GM12878 (cell line): ENCODE measurements around the gene PRKCE. TPM values are rescaled to one million over a fixed set of nuclear protein-coding genes. Genes with fewer than 3 reads are reported as not detected.

Source experiments
- ATAC-seq: fragments of 200-7000 bp; cut with Tn5 transposase; 3 replicates; pipeline ENCODE4 v1.9.1; 2020; ENCODE audit warnings: mild to moderate bottlenecking, moderate library complexity
- BruUV-seq: library from RNA; stranded (reverse); fragments of 400-500 nt; replicated peaks from 2 replicates; lab custom pipeline; 2021; lab: Mats Ljungman, UMichigan
- CTCF ChIA-PET: fragments of 300-600 bp; sonication (Branson Sonifier 250); formaldehyde crosslinking; extraction: SDS; loops from one replicate; lab custom pipeline; 2021; ENCODE audit warnings: inconsistent platforms; lab: Yijun Ruan, JAX
- POLR2A ChIA-PET: fragments of 350-600 bp; formaldehyde crosslinking; extraction: SDS; loops from one replicate; lab custom pipeline; 2021; ENCODE audit warnings: inconsistent platforms; lab: Charles Lee
- RAD21 ChIA-PET: fragments of 300-600 bp; sonication (Branson Sonifier 250); formaldehyde crosslinking; loops from one replicate; lab custom pipeline; 2023; ENCODE audit warnings: antibody characterized with exemption; ENCODE audit not compliant: unreplicated experiment; lab: Charles Lee
- SMC1A ChIA-PET: fragments of 300-600 bp; sonication (Branson Sonifier 250); formaldehyde crosslinking; loops from one replicate; lab custom pipeline; 2023; ENCODE audit not compliant: unreplicated experiment, uncharacterized antibody; lab: Charles Lee
- DNase-seq: peaks from one replicate; pipeline ENCODE4 v3.0.0-alpha.2; 2011; ENCODE audit warnings: low read depth, low spot score
- FAIRE-seq: peaks from 3 replicates; lab custom pipeline; 2011; peaks lifted over from hg19 to GRCh38; lab: Jason Lieb, UNC
- H2AFZ ChIP-seq: 2 replicates; pipeline ENCODE4 v1.6.0; 2011; ENCODE audit warnings: low read depth, low read length, control low read depth; ENCODE audit not compliant: control insufficient read depth
- H3K27ac ChIP-seq: 2 replicates; pipeline ENCODE4 v1.5.1; 2011; ENCODE audit warnings: control low read depth; ENCODE audit not compliant: control insufficient read depth, insufficient read depth
- H3K27me3 ChIP-seq, 2 experiments: replicated peaks in 1 of 2; 2 replicates each; pipeline versions ENCODE4 v1.6.0 to v1.6.1; 2011; ENCODE audit warnings: low read length in 1 of 2; ENCODE audit not compliant: control insufficient read depth in 2 of 2, insufficient read depth in 2 of 2
- H3K36me3 ChIP-seq, 2 experiments: 2 replicates each; pipeline ENCODE4 v1.5.1; 2011; ENCODE audit warnings: low read length in 1 of 2; ENCODE audit not compliant: control insufficient read depth in 2 of 2, insufficient read depth in 2 of 2
- H3K4me1 ChIP-seq: 2 replicates; pipeline ENCODE4 v1.6.1; 2011; ENCODE audit warnings: mild to moderate bottlenecking, low read length, moderate library complexity, mixed read lengths; ENCODE audit not compliant: control insufficient read depth, insufficient read depth
- H3K4me2 ChIP-seq: 2 replicates; pipeline ENCODE4 v1.6.0; 2011; ENCODE audit warnings: control low read depth; ENCODE audit not compliant: control insufficient read depth, insufficient read depth
- H3K4me3 ChIP-seq: fragments of 200-600 bp; sonication (generic); 2 replicates; pipeline ENCODE4 v1.5.1; 2016
- H3K79me2 ChIP-seq: 2 replicates; pipeline ENCODE4 v1.6.0; 2011; ENCODE audit warnings: low read length; ENCODE audit not compliant: control insufficient read depth, insufficient read depth
- H3K9ac ChIP-seq: 2 replicates; pipeline ENCODE4 v1.8.0; 2011; ENCODE audit warnings: low read length, control low read depth, mixed read lengths; ENCODE audit not compliant: control insufficient read depth, insufficient read depth
- H3K9me3 ChIP-seq: replicated peaks from 3 replicates; pipeline ENCODE4 v1.5.1; 2011; ENCODE audit warnings: mild to moderate bottlenecking, low read length; ENCODE audit not compliant: control insufficient read depth, insufficient read depth
- H4K20me1 ChIP-seq: 2 replicates; pipeline ENCODE4 v1.6.0; 2011; ENCODE audit not compliant: control insufficient read depth, insufficient read depth
- ATF2 ChIP-seq: IDR thresholded peaks from 2 replicates; pipeline ENCODE4 v1.6.1; 2012; ENCODE audit warnings: low read length, inconsistent platforms
- FOXK2 ChIP-seq: fragments of 450-650 bp; IDR thresholded peaks from 2 replicates; pipeline ENCODE4 v1.6.1; 2017; ENCODE audit warnings: mild to moderate bottlenecking, moderate library complexity
- HDAC2 ChIP-seq: fragments of 200-600 bp; sonication (generic); IDR thresholded peaks from 2 replicates; pipeline ENCODE4 v1.6.1; 2017
- HDGF ChIP-seq: fragments of 450-650 bp; IDR thresholded peaks from 2 replicates; pipeline ENCODE4 v1.6.1; 2016; ENCODE audit warnings: antibody characterized with exemption
- MYC ChIP-seq: IDR thresholded peaks from 2 replicates; pipeline ENCODE4 v1.6.1; 2011; ENCODE audit warnings: mild to moderate bottlenecking, low read length, moderate library complexity, inconsistent platforms; ENCODE audit not compliant: insufficient read depth, insufficient replicate concordance, insufficient read length, severe bottlenecking
- NFXL1 ChIP-seq: fragments of 450-650 bp; IDR thresholded peaks from 2 replicates; pipeline ENCODE4 v1.6.1; 2017; ENCODE audit warnings: antibody characterized with exemption, mild to moderate bottlenecking, borderline replicate concordance
- PRDM15 ChIP-seq: fragments of 450-650 bp; formaldehyde crosslinking; IDR thresholded peaks from 2 replicates; pipeline ENCODE4 v1.4.0; 2020; ENCODE audit warnings: mild to moderate bottlenecking, moderate library complexity
- RELA ChIP-seq: fragments of 450-650 bp; IDR thresholded peaks from 2 replicates; pipeline ENCODE4 v1.8.0; 2014; ENCODE audit warnings: borderline replicate concordance; ENCODE audit not compliant: partially characterized antibody
- REST ChIP-seq: IDR thresholded peaks from 2 replicates; pipeline ENCODE4 v1.6.1; 2012; ENCODE audit warnings: mild to moderate bottlenecking, low read depth, low read length
- SP1 ChIP-seq: IDR thresholded peaks from one replicate; pipeline ENCODE4 v1.6.1; 2011; ENCODE audit warnings: low read depth, low read length
- STAT3 ChIP-seq: IDR thresholded peaks from 2 replicates; pipeline ENCODE4 v1.6.1; 2011; ENCODE audit warnings: low read depth, low read length, improper control_type of control experiment
- SUZ12 ChIP-seq: fragments of 200-600 bp; sonication (generic); IDR thresholded peaks from one replicate; pipeline ENCODE4 v1.6.1; 2018; ENCODE audit warnings: antibody characterized with exemption, mild to moderate bottlenecking; ENCODE audit not compliant: unreplicated experiment
- YBX1 ChIP-seq: fragments of 450-650 bp; IDR thresholded peaks from 2 replicates; pipeline ENCODE4 v1.6.1; 2016; ENCODE audit warnings: antibody characterized with exemption
- ZNF384 ChIP-seq: IDR thresholded peaks from 2 replicates; pipeline ENCODE4 v1.6.1; 2012; ENCODE audit warnings: low read depth, mild to moderate bottlenecking, low read length, improper control_type of control experiment, borderline replicate concordance
- in situ Hi-C: fragments of 300-500 bp; cut with MboI; formaldehyde crosslinking; loops from 9 replicates; pipeline ENCODE4 v1.14.3; 2018; ENCODE audit warnings: mixed read lengths
- intact Hi-C: fragments of 100-400 bp; cut with micrococcal nuclease; formaldehyde crosslinking; loops from one replicate; pipeline ENCODE4 v1.14.2; 2022; ENCODE audit not compliant: unreplicated experiment
- polyA plus RNA-seq, 11 experiments: library from polyadenylated mRNA; depleted of rRNA in 4 of 11; unstranded in 6 of 11; stranded (reverse) in 5 of 11; fragments of >200 nt; fragmentation: Nextera tagmentation in 4 of 11; fragmentation: Illumina TruSeq in 1 of 11; extraction: Ambion mirVana in 4 of 11; extraction: Trizol in 1 of 11; gene quantifications; 1 replicate in 1 of 11; 2 replicates in 10 of 11; pipeline versions ENCODE4 v1.2.1 to v1.2.3, GENCODE V29; 2011 to 2016; ENCODE audit warnings: inconsistent platforms in 2 of 11, missing spikeins in 2 of 11, low read depth in 1 of 11
- total RNA-seq, 4 experiments: library from RNA; depleted of rRNA in 3 of 4; stranded (reverse); fragments of >200 nt in 3 of 4; fragmentation: Illumina TruSeq in 1 of 4; extraction: Trizol in 1 of 4; gene quantifications; 2 replicates each; pipeline versions ENCODE4 v1.2.1 to v1.2.3, GENCODE V29; 2013 to 2021

PRKCE gene
- total and polyA plus RNA-seq, 10 of the 15 experiments (the other 5 are each of a cell fraction or from before 2014, with no cell fraction given), result 2.6 to 28.2 (median 11.3) TPM

GRCh38 chr2:45706033-45706432, 54.6 kb downstream of the PRKCE start:
- ATAC-seq, result no peak
- H3K9me3 ChIP-seq, result peaks cover 2% of the 10 kb centered on the region; the same call in 1 of the 3 replicates
- no TSS peak for BruUV-seq
- no peak for DNase-seq
- ChIA-PET SMC1A (interaction anchor here (0.7 to 1.7 kb wide), 5 partner anchors 11 to 56 kb away, joined by 3 to 5 read pairs (median 4); no protein-coding TSS in a partner anchor), CTCF (interaction anchor here (0.6 to 1.2 kb wide), 2 partner anchors 9 to 22 kb away, joined by 3 read pairs; no protein-coding TSS in a partner anchor), RAD21 (no interaction called here), POLR2A (interaction anchor here (1.7 kb wide), 1 partner anchor 9 kb away, joined by 5 read pairs; no protein-coding TSS in a partner anchor)
- no peaks in the 10 kb centered on the region for H3K27me3 ChIP-seq
- H4K20me1 ChIP-seq, result no peaks in the 10 kb centered on the region
- H3K4me1 ChIP-seq, result no peaks in the 10 kb centered on the region
- no peak overlapping the region for H3K27ac ChIP-seq
- no peak overlapping the region for H2AFZ ChIP-seq
- no peak overlapping the region for H3K4me2 ChIP-seq
- in situ Hi-C loops, result no loop called here
- intact Hi-C loops, result no loop called here
- TF ChIP-seq RELA (no peak), HDGF (no peak), FOXK2 (no peak), YBX1 (no peak), SUZ12 (no peak), ZNF384 (no peak), ATF2 (no peak), PRDM15 (no peak), MYC (no peak), NFXL1 (no peak), SP1 (no peak), STAT3 (no peak), REST (no peak), HDAC2 (no peak)
- H3K36me3 ChIP-seq, result peaks cover 0 to 7% of the 10 kb centered on the region in 2 experiments; a peak in 2 of 4 replicates
- FAIRE-seq, result no peak
- no peak overlapping the region for H3K4me3 ChIP-seq
- H3K79me2 ChIP-seq, result no peaks in the 10 kb centered on the region
- H3K9ac ChIP-seq, result no peak overlapping the region
